HCT116 (cell line): Measurements from ENCODE around the gene RTF1.

ENCODE experiments used
- CBX3 ChIP-seq: IDR thresholded peaks from 2 replicates; pipeline ENCODE4 v1.6.1; 2012; ENCODE audit warnings: low read depth
- CTCF ChIP-seq, 3 experiments: fragments of 200-600 bp in 1 of 3; sonication (generic) in 1 of 3; IDR thresholded peaks in 2 of 3; conservative IDR thresholded peaks in 1 of 3; 2 replicates each; pipeline ENCODE4 v1.5.1; 2012 to 2017; ENCODE audit warnings: low read depth in 2 of 3, low read length in 2 of 3, antibody characterized with exemption in 1 of 3, borderline replicate concordance in 1 of 3, control low read depth in 1 of 3, mild to moderate bottlenecking in 1 of 3, mixed read lengths in 1 of 3, mixed run types in 1 of 3, moderate library complexity in 1 of 3; ENCODE audit not compliant: insufficient read depth in 1 of 3
- EZH2 ChIP-seq: fragments of 200-600 bp; sonication (generic); IDR thresholded peaks from 2 replicates; pipeline ENCODE4 v1.6.1; 2017; ENCODE audit warnings: antibody characterized with exemption, mixed run types
- EZH2phosphoT487 ChIP-seq: fragments of 200-600 bp; IDR thresholded peaks from 2 replicates; pipeline ENCODE4 v1.6.1; 2018; ENCODE audit warnings: antibody characterized with exemption, borderline replicate concordance
- FOSL1 ChIP-seq: IDR thresholded peaks from 2 replicates; pipeline ENCODE4 v1.6.1; 2012; ENCODE audit warnings: low read depth
- JUND ChIP-seq: IDR thresholded peaks from 2 replicates; pipeline ENCODE4 v1.6.1; 2012
- MAX ChIP-seq: IDR thresholded peaks from 2 replicates; pipeline ENCODE4 v1.6.1; 2012
- POLR2A ChIP-seq: IDR thresholded peaks from 2 replicates; pipeline ENCODE4 v1.7.0; 2011; ENCODE audit warnings: borderline replicate concordance; ENCODE audit not compliant: insufficient read depth, insufficient read length; ENCODE audit errors: extremely low read depth
- POLR2AphosphoS5 ChIP-seq: IDR thresholded peaks from 2 replicates; pipeline ENCODE4 v1.6.1; 2011; ENCODE audit warnings: mild to moderate bottlenecking, low read depth, low read length, moderate library complexity
- REST ChIP-seq: IDR thresholded peaks from 2 replicates; pipeline ENCODE4 v1.6.1; 2012; ENCODE audit warnings: low read depth
- SIN3A ChIP-seq: IDR thresholded peaks from 2 replicates; pipeline ENCODE4 v1.6.1; 2012; ENCODE audit warnings: low read depth
- TCF7L2 ChIP-seq: IDR thresholded peaks from 2 replicates; pipeline ENCODE4 v1.7.0; 2011; ENCODE audit warnings: borderline replicate concordance, inconsistent platforms; ENCODE audit not compliant: insufficient read depth, insufficient read length; ENCODE audit errors: extremely low read depth
- ZBTB33 ChIP-seq: IDR thresholded peaks from 2 replicates; pipeline ENCODE4 v1.6.1; 2011; ENCODE audit warnings: mild to moderate bottlenecking, low read length, moderate library complexity; ENCODE audit not compliant: insufficient replicate concordance; ENCODE audit errors: extremely low read depth
- ZNF274 ChIP-seq: fragments of 200-500 bp; sonication (Bioruptor generic); IDR thresholded peaks from 2 replicates; pipeline ENCODE4 v1.6.1; 2014; ENCODE audit warnings: mild to moderate bottlenecking, low read depth, low read length, inconsistent platforms

GRCh38 chr15:41396111-41396510 is 20.8 kb upstream of the RTF1 start:
- TF ChIP-seq CBX3 (no peak), FOSL1 (no peak), ZNF274 (no peak), CTCF (IDR thresholded peaks at IDR 0.05 in 2 of 3, conservative IDR thresholded peaks at IDR 0.05 in 1 of 3; ENCODE audit: borderline replicate concordance in 1 of 3, insufficient read depth in 1 of 3, low read depth in 2 of 3, low read length in 2 of 3) (no peak), EZH2 (no peak), SIN3A (no peak), MAX (no peak), TCF7L2 (no peak), JUND (no peak), POLR2A (no peak), REST (no peak), ZBTB33 (no peak), EZH2phosphoT487 (no peak), POLR2AphosphoS5 (no peak)
